Measurements from ENCODE around the gene RIOK2.

RIOK2 gene

GRCh38 chr5:97127727-97128126 lies 55.3 kb downstream of the RIOK2 start:
- Histone ChIP-seq H3K27ac (ENCODE audit: low read depth, low read length) (no peak overlapping the region), H3K4me3 (ENCODE audit: low read depth, low read length) (no peak overlapping the region), H3K27me3 (ENCODE audit: insufficient read depth, low read length) (peaks cover 56% of the 10 kb centered on the region), H2AFZ (ENCODE audit: low read length, unreplicated experiment) (no peak overlapping the region), H3K4me1 (ENCODE audit: control insufficient read depth, insufficient read depth, low read length, unreplicated experiment) (no peaks in the 10 kb centered on the region), H3K79me2 (ENCODE audit: control insufficient read depth, insufficient read depth, low read length, unreplicated experiment) (no peaks in the 10 kb centered on the region), H3K36me3 (ENCODE audit: insufficient read depth, low read length) (no peaks in the 10 kb centered on the region)

GRCh38 chr5:97125125-97125683 lies 57.8 kb downstream of the RIOK2 start:
- Histone ChIP-seq H2AFZ (ENCODE audit: low read length, unreplicated experiment) (no peak overlapping the region), H3K27ac (ENCODE audit: low read depth, low read length) (no peak overlapping the region), H3K36me3 (ENCODE audit: insufficient read depth, low read length) (no peaks in the 10 kb centered on the region), H3K27me3 (ENCODE audit: insufficient read depth, low read length) (peaks cover 74% of the 10 kb centered on the region), H3K79me2 (ENCODE audit: control insufficient read depth, insufficient read depth, low read length, unreplicated experiment) (no peaks in the 10 kb centered on the region), H3K4me3 (ENCODE audit: low read depth, low read length) (no peak overlapping the region), H3K4me1 (ENCODE audit: control insufficient read depth, insufficient read depth, low read length, unreplicated experiment) (no peaks in the 10 kb centered on the region)

DNA sequence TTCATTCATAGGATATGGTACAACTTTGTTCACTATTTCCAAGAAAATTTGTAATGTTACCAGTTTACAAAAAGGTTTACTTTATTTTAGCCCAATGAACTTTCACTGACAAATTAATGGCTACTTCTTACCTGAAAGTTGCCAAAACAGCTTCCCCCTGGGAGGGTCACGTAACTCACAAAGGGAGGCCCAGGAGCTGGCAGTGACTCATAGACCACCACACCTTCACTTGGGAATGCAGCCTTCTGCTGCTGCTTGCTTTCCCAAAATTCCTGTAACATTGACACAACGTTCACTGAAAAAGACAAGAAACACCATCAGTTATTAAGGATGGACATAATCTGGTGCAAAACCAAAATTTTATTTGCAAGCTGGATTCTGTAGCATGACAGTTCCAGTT lies 58.7 kb downstream of the RIOK2 start:
- no peaks in the 10 kb centered on the region for H3K36me3 ChIP-seq (ENCODE audit: insufficient read depth, low read length)
- no peak overlapping the region for H3K4me3 ChIP-seq (ENCODE audit: low read depth, low read length)
- peaks cover 72% of the 10 kb centered on the region for H3K27me3 ChIP-seq (ENCODE audit: insufficient read depth, low read length)
- no peaks in the 10 kb centered on the region for H3K79me2 ChIP-seq (ENCODE audit: control insufficient read depth, insufficient read depth, low read length, unreplicated experiment)
- H2AFZ ChIP-seq (ENCODE audit: low read length, unreplicated experiment), result no peak overlapping the region
- no peaks in the 10 kb centered on the region for H3K4me1 ChIP-seq (ENCODE audit: control insufficient read depth, insufficient read depth, low read length, unreplicated experiment)
- H3K27ac ChIP-seq (ENCODE audit: low read depth, low read length), result no peak overlapping the region

- no peak overlapping the region for H3K27ac ChIP-seq (ENCODE audit: low read depth, low read length)
- H3K4me1 ChIP-seq (ENCODE audit: control insufficient read depth, insufficient read depth, low read length, unreplicated experiment), result no peaks in the 10 kb centered on the region
- no peaks in the 10 kb centered on the region for H3K36me3 ChIP-seq (ENCODE audit: insufficient read depth, low read length)
- H3K79me2 ChIP-seq (ENCODE audit: control insufficient read depth, insufficient read depth, low read length, unreplicated experiment), result no peaks in the 10 kb centered on the region
- H3K4me3 ChIP-seq (ENCODE audit: low read depth, low read length), result no peak overlapping the region
- peaks cover 53% of the 10 kb centered on the region for H3K27me3 ChIP-seq (ENCODE audit: insufficient read depth, low read length)
- no peak overlapping the region for H2AFZ ChIP-seq (ENCODE audit: low read length, unreplicated experiment)
Observed at GRCh38 chr5:97121848-97122247, 61.2 kb downstream of the RIOK2 start.

DNA sequence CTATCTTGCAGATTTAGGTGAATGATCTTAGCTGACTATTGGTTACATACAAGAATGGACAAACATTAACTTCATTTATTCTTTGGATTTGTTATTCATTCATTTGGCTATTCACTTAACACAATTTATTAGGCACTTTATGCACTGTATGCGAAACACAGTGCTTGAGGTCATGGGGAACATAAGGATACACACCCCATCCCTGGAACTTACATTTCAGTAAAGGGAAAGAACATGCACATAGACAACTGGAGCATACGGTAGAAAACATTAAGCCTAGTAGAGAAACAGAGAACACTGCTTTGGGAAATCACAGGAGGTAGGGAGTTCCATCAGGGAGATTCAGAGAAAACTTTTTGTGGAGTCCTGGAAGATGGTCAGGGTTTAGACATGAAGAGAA lies 62.9 kb downstream of the RIOK2 start:
- Histone ChIP-seq H3K79me2 (ENCODE audit: control insufficient read depth, insufficient read depth, low read length, unreplicated experiment) (no peaks in the 10 kb centered on the region), H3K4me1 (ENCODE audit: control insufficient read depth, insufficient read depth, low read length, unreplicated experiment) (no peaks in the 10 kb centered on the region), H3K36me3 (ENCODE audit: insufficient read depth, low read length) (no peaks in the 10 kb centered on the region), H3K27me3 (ENCODE audit: insufficient read depth, low read length) (peaks cover 42% of the 10 kb centered on the region), H3K27ac (ENCODE audit: low read depth, low read length) (no peak overlapping the region), H3K4me3 (ENCODE audit: low read depth, low read length) (no peak overlapping the region), H2AFZ (ENCODE audit: low read length, unreplicated experiment) (no peak overlapping the region)

DNA sequence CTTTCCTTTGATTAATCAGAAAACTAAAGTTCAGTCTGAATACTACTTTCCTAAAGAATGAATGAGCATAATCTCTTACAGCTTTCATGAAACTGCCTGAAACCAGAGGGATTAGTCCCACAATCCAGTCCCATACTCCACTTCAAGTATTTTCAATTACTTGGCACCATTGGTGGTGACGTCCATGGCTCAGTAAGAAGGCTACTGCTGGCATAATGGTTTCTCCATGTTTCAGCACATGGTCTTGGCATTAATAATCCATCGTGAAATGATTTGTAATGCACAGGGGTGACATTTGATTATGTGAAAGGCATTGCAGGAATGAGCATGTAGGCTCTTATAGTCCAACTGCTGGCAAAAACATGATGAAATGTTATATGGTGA lies 64.0 kb downstream of the RIOK2 start:
- Histone ChIP-seq H3K79me2 (ENCODE audit: control insufficient read depth, insufficient read depth, low read length, unreplicated experiment) (no peaks in the 10 kb centered on the region), H3K36me3 (ENCODE audit: insufficient read depth, low read length) (no peaks in the 10 kb centered on the region), H2AFZ (ENCODE audit: low read length, unreplicated experiment) (no peak overlapping the region), H3K27me3 (ENCODE audit: insufficient read depth, low read length) (peaks cover 32% of the 10 kb centered on the region), H3K27ac (ENCODE audit: low read depth, low read length) (no peak overlapping the region), H3K4me1 (ENCODE audit: control insufficient read depth, insufficient read depth, low read length, unreplicated experiment) (no peaks in the 10 kb centered on the region), H3K4me3 (ENCODE audit: low read depth, low read length) (no peak overlapping the region)

DNA sequence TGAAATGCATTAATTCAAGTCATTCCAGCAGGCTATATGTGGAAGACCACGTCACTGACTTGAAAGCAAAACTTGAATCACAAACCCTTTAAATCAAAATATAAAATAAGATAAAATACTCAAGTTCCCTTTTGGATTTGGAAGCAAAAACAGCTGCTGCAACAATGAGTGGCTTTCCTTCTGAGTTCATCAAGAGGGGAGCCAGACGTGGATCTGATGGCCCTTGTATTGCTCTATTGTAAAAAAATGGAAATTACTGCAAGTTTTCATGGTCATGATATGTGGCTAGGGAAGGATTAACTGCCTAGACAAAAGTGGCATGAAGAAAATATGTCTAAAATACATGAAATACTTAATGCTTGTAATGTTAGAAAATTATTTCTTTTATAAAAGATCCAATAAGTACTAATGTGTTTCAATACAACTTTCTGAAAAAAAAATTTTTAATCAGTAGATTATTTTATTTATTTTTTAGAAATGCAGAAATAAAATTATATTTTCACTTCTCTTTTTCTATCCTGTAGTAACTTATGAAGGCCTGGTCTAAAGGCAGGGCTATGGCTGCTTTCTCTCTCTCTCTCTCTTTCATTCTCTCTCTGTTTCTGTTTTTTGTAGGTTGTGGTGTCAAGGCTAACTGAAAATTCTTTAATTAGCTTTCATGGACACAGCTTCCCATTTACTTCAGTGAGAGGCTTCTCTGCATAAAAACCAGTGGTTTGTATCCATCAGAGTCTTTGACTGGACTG lies 64.6 kb downstream of the RIOK2 start:
- Histone ChIP-seq H3K79me2 (ENCODE audit: control insufficient read depth, insufficient read depth, low read length, unreplicated experiment) (no peaks in the 10 kb centered on the region), H3K4me1 (ENCODE audit: control insufficient read depth, insufficient read depth, low read length, unreplicated experiment) (no peaks in the 10 kb centered on the region), H3K4me3 (ENCODE audit: low read depth, low read length) (no peak overlapping the region), H2AFZ (ENCODE audit: low read length, unreplicated experiment) (no peak overlapping the region), H3K36me3 (ENCODE audit: insufficient read depth, low read length) (no peaks in the 10 kb centered on the region), H3K27ac (ENCODE audit: low read depth, low read length) (no peak overlapping the region), H3K27me3 (ENCODE audit: insufficient read depth, low read length) (peaks cover 27% of the 10 kb centered on the region)

DNA sequence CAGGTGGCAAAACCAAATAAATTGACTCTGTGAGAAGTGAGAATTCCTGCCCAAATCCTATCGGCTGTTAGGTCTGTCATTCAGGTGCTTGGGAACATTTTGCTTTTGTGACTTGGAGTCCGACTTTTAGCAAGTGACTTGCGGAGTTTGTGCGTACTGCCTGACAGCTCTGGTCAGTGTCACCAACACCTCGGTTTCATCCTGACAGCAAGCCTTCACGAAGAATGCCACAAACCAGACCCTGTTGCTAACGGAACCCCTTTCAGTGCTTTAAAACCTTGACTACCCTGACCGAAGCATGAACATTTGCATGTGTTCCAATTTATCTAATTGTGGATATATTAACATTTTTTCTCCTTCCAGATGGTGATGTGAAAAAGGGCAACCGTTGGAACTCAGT lies 67.1 kb downstream of the RIOK2 start:
- H2AFZ ChIP-seq (ENCODE audit: low read length, unreplicated experiment), result no peak overlapping the region
- H3K79me2 ChIP-seq (ENCODE audit: control insufficient read depth, insufficient read depth, low read length, unreplicated experiment), result no peaks in the 10 kb centered on the region
- H3K4me1 ChIP-seq (ENCODE audit: control insufficient read depth, insufficient read depth, low read length, unreplicated experiment), result no peaks in the 10 kb centered on the region
- no peak overlapping the region for H3K27ac ChIP-seq (ENCODE audit: low read depth, low read length)
- no peak overlapping the region for H3K4me3 ChIP-seq (ENCODE audit: low read depth, low read length)
- H3K27me3 ChIP-seq (ENCODE audit: insufficient read depth, low read length), result peaks cover 2% of the 10 kb centered on the region; the same call in 1 of the 2 replicates
- no peaks in the 10 kb centered on the region for H3K36me3 ChIP-seq (ENCODE audit: insufficient read depth, low read length)

DNA sequence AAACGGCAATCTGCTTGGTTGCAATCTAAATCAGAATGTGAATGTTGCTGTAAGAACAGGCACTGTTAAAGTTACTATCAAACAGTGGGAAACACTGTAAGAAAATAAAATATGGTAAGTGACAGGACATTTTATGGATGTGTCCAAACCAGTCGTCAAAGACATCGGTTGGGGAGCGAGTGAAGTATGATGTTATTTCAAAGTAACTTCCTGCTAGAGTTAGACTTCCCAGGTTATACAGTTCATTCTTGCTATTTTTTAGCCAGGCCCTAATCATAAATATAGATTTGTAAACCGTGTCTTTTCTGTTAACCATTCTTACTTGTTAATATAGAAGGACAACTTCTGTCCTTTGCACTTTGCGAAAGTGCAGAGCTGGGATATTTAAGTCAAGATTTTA lies 70.8 kb downstream of the RIOK2 start:
- no peak overlapping the region for H2AFZ ChIP-seq (ENCODE audit: low read length, unreplicated experiment)
- no peaks in the 10 kb centered on the region for H3K79me2 ChIP-seq (ENCODE audit: control insufficient read depth, insufficient read depth, low read length, unreplicated experiment)
- no peak overlapping the region for H3K27ac ChIP-seq (ENCODE audit: low read depth, low read length)
- no peak overlapping the region for H3K4me3 ChIP-seq (ENCODE audit: low read depth, low read length)
- H3K27me3 ChIP-seq (ENCODE audit: insufficient read depth, low read length), result no peaks in the 10 kb centered on the region
- no peaks in the 10 kb centered on the region for H3K36me3 ChIP-seq (ENCODE audit: insufficient read depth, low read length)
- no peaks in the 10 kb centered on the region for H3K4me1 ChIP-seq (ENCODE audit: control insufficient read depth, insufficient read depth, low read length, unreplicated experiment)

DNA sequence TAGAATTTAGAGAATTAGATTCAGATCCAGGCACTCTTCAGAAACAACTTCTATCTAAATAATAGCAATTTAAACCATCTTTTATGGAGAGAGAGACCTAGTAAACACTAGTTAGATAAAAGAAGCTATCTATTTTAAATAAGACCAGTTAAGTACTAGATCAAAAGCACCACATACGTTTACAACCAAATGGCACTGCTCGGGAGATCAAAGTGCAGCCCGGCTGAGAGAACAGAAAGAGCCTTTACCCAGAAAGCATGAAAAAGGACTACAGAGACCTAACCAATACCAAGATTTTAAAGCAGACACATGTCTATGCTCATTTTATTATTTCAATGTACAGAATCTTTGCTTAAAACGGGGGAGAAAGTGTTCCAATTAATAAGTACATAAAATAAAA lies 71.4 kb downstream of the RIOK2 start:
- Histone ChIP-seq H2AFZ (ENCODE audit: low read length, unreplicated experiment) (no peak overlapping the region), H3K27ac (ENCODE audit: low read depth, low read length) (no peak overlapping the region)

GRCh38 chr5:97111004-97111403 lies 72.0 kb downstream of the RIOK2 start:
- no peaks in the 10 kb centered on the region for H3K36me3 ChIP-seq (ENCODE audit: insufficient read depth, low read length)
- H3K27me3 ChIP-seq (ENCODE audit: insufficient read depth, low read length), result 0 out of 2 replicates have a peak, but pooled peaks cover 5% of the 10 kb centered on the region
- H2AFZ ChIP-seq (ENCODE audit: low read length, unreplicated experiment), result no peak overlapping the region
- no peaks in the 10 kb centered on the region for H3K79me2 ChIP-seq (ENCODE audit: control insufficient read depth, insufficient read depth, low read length, unreplicated experiment)
- H3K4me1 ChIP-seq (ENCODE audit: control insufficient read depth, insufficient read depth, low read length, unreplicated experiment), result no peaks in the 10 kb centered on the region
- no peak overlapping the region for H3K4me3 ChIP-seq (ENCODE audit: low read depth, low read length)
- no peak overlapping the region for H3K27ac ChIP-seq (ENCODE audit: low read depth, low read length)

More for the DNA sequence above, 71.4 kb downstream of the RIOK2 start:
- Histone ChIP-seq H3K4me1 (ENCODE audit: control insufficient read depth, insufficient read depth, low read length, unreplicated experiment) (no peaks in the 10 kb centered on the region), H3K79me2 (ENCODE audit: control insufficient read depth, insufficient read depth, low read length, unreplicated experiment) (no peaks in the 10 kb centered on the region), H3K4me3 (ENCODE audit: low read depth, low read length) (no peak overlapping the region), H3K36me3 (ENCODE audit: insufficient read depth, low read length) (no peaks in the 10 kb centered on the region), H3K27me3 (ENCODE audit: insufficient read depth, low read length) (no peaks in the 10 kb centered on the region)
